K562 (cell line): Measurements from ENCODE around the gene TNFRSF13B. TPM values are rescaled to one million over a fixed set of nuclear protein-coding genes. Genes with fewer than 3 reads are reported as not detected.

Experiments used
- ATAC-seq: fragments of 200-7000 bp; cut with Tn5 transposase; 3 replicates; pipeline ENCODE4 v1.9.1; 2020; ENCODE audit warnings: moderate library complexity
- BruUV-seq: library from RNA; stranded (reverse); fragments of 400-500 nt; replicated peaks from 2 replicates; lab custom pipeline; 2021; lab: Mats Ljungman, UMichigan
- CTCF ChIA-PET: fragments of 300-600 bp; formaldehyde crosslinking; extraction: SDS; loops from one replicate; lab custom pipeline; 2021; ENCODE audit warnings: low intra/inter-chr PET ratio; lab: Yijun Ruan, JAX
- POLR2A ChIA-PET: fragments of 300-600, 350-650 bp; sonication (Branson Sonifier 250); formaldehyde crosslinking; extraction: SDS; loops from one replicate; lab custom pipeline; 2021; ENCODE audit warnings: antibody characterized with exemption, inconsistent platforms; lab: Yijun Ruan, JAX
- DNase-seq, 4 experiments: peaks; one replicate each; pipeline versions ENCODE4 v3.0.0 to v3.0.0-alpha.2; 2011 to 2018; ENCODE audit warnings: low spot score in 3 of 4, mixed read lengths in 3 of 4; ENCODE audit errors: extremely low read depth in 1 of 4
- FAIRE-seq: peaks from 2 replicates; lab custom pipeline; 2011; peaks lifted over from hg19 to GRCh38; lab: Jason Lieb, UNC
- H2AFZ ChIP-seq: 2 replicates; pipeline ENCODE4 v1.6.0; 2011; ENCODE audit warnings: low read depth, low read length, control low read depth, inconsistent platforms
- H3K27ac ChIP-seq: fragments of 200-600 bp; 3 replicates; pipeline ENCODE4 v1.8.0; 2011; ENCODE audit warnings: low read depth, mild to moderate bottlenecking, control low read depth, inconsistent platforms, low read length, moderate library complexity, mixed read lengths; ENCODE audit errors: extremely low read depth
- H3K27me3 ChIP-seq, 2 experiments: fragments of 300-600 bp in 1 of 2; 2 replicates in 1 of 2; 3 replicates in 1 of 2; pipeline versions ENCODE4 v1.6.0 to v1.8.0; 2011; ENCODE audit warnings: inconsistent platforms in 2 of 2, low read length in 2 of 2, mild to moderate bottlenecking in 1 of 2, mixed read lengths in 1 of 2, moderate library complexity in 1 of 2; ENCODE audit not compliant: control insufficient read depth in 2 of 2, insufficient read depth in 2 of 2
- H3K36me3 ChIP-seq: fragments of 300-600 bp; 3 replicates; pipeline ENCODE4 v1.8.0; 2011; ENCODE audit warnings: mild to moderate bottlenecking, low read length, inconsistent platforms; ENCODE audit not compliant: control insufficient read depth, insufficient read depth
- H3K4me1 ChIP-seq, 2 experiments: fragments of 200-600 bp in 1 of 2; replicated peaks in 1 of 2; 2 replicates in 1 of 2; 3 replicates in 1 of 2; pipeline versions ENCODE4 v1.5.1 to v1.8.0; 2011; ENCODE audit warnings: inconsistent platforms in 2 of 2, low read length in 2 of 2, mild to moderate bottlenecking in 1 of 2, mixed read lengths in 1 of 2, moderate library complexity in 1 of 2; ENCODE audit not compliant: control insufficient read depth in 2 of 2, insufficient read depth in 2 of 2
- H3K4me2 ChIP-seq: 2 replicates; pipeline ENCODE4 v1.6.1; 2011; ENCODE audit warnings: low read length, control low read depth, inconsistent platforms, mixed read lengths; ENCODE audit not compliant: insufficient read depth
- H3K4me3 ChIP-seq: fragments of 200-600 bp; sonication (generic), shearing (Covaris generic); 2 replicates; pipeline ENCODE4 v1.5.1; 2016; ENCODE audit warnings: control low read depth, inconsistent platforms
- H3K79me2 ChIP-seq: fragments of 200-600 bp; 3 replicates; pipeline ENCODE4 v1.8.0; 2011; ENCODE audit warnings: low read length, inconsistent platforms; ENCODE audit not compliant: control insufficient read depth, insufficient read depth
- H3K9ac ChIP-seq, 2 experiments: 2 replicates each; pipeline versions ENCODE4 v1.6.0 to v1.6.1; 2011; ENCODE audit warnings: low read depth in 2 of 2, low read length in 2 of 2, control low read depth in 1 of 2, inconsistent platforms in 1 of 2, mild to moderate bottlenecking in 1 of 2, mixed read lengths in 1 of 2; ENCODE audit not compliant: insufficient read depth in 1 of 2
- H3K9me1 ChIP-seq: one replicate; pipeline ENCODE4 v1.6.0; 2011; ENCODE audit warnings: inconsistent platforms, mild to moderate bottlenecking, low read length, moderate library complexity; ENCODE audit not compliant: control insufficient read depth, insufficient read depth
- H3K9me3 ChIP-seq: replicated peaks from 2 replicates; pipeline ENCODE4 v1.5.1; 2011; ENCODE audit warnings: low read depth, low read length, inconsistent platforms; ENCODE audit not compliant: control insufficient read depth, insufficient read depth
- H4K20me1 ChIP-seq: replicated peaks from 2 replicates; pipeline ENCODE4 v1.6.1; 2011; ENCODE audit warnings: low read length, inconsistent platforms, mixed read lengths; ENCODE audit not compliant: control insufficient read depth, insufficient read depth
- CLOCK ChIP-seq: fragments of 250-450 bp; sonication (Bioruptor Pico); IDR thresholded peaks from 2 replicates; pipeline ENCODE4 v1.4.0; 2020; ENCODE audit warnings: mild to moderate bottlenecking, moderate library complexity, borderline replicate concordance
- ZBTB8A ChIP-seq: fragments of 450-650 bp; IDR thresholded peaks from 2 replicates; pipeline ENCODE4 v1.6.1; 2018; ENCODE audit warnings: mild to moderate bottlenecking, moderate library complexity; ENCODE audit not compliant: partially characterized antibody
- WGBS: fragments of 100-300 bp; shearing (Covaris generic); methylation state at CpG from one replicate; pipeline ENCODE4 v1.1.6; 2016; ENCODE audit warnings: low coverage, mixed read lengths; ENCODE audit not compliant: insufficient coverage; ENCODE audit errors: missing lambda C conversion rate; 5-methylcytosine and 5-hydroxymethylcytosine counted together
- in situ Hi-C: fragments of 300-500 bp; cut with MboI; formaldehyde crosslinking; loops from 4 replicates; pipeline ENCODE4 v1.15.0; 2018; ENCODE audit warnings: inconsistent platforms, mixed read lengths
- intact Hi-C: fragments of 100-400 bp; cut with micrococcal nuclease; formaldehyde crosslinking; loops from 2 replicates; pipeline ENCODE4 v1.14.2; 2022
- polyA plus RNA-seq, 8 experiments: library from polyadenylated mRNA; depleted of rRNA in 4 of 8; stranded (reverse) in 5 of 8; unstranded in 3 of 8; fragments of >200 nt; fragmentation: Nextera tagmentation in 2 of 8; fragmentation: Illumina TruSeq in 1 of 8; extraction: Ambion mirVana in 2 of 8; extraction: Trizol in 1 of 8; gene quantifications; 2 replicates each; pipeline versions ENCODE4 v1.2.1 to v1.2.3, GENCODE V29; 2011 to 2014; ENCODE audit warnings: inconsistent platforms in 1 of 8, missing spikeins in 1 of 8
- total RNA-seq, 7 experiments: library from RNA; depleted of rRNA in 6 of 7; stranded (reverse); fragments of >200 nt in 6 of 7; fragmentation: Illumina TruSeq in 2 of 7; extraction: Trizol in 2 of 7; gene quantifications; 2 replicates each; pipeline versions ENCODE4 v1.2.1 to v1.2.3, GENCODE V29; 2011 to 2021; ENCODE audit warnings: low replicate concordance in 1 of 7
- TF ChIP-seq, protein P1 (sequence below), 2 experiments: fragments of 450-650 bp; IDR thresholded peaks; 2 replicates each; pipeline ENCODE4 v1.6.1; 2016; ENCODE audit warnings: mild to moderate bottlenecking in 2 of 2, borderline replicate concordance in 1 of 2, low read depth in 1 of 2, moderate library complexity in 1 of 2

The TNFRSF13B gene
- total and polyA plus RNA-seq, 9 of the 15 experiments (the other 6 are each of a cell fraction or from before 2014, with no cell fraction given): not detected

GRCh38 chr17:16913463-16913862 is 58.5 kb downstream of the TNFRSF13B start:
- in situ Hi-C loops: no loop called here
- CTCF ChIA-PET: no interaction called here
- POLR2A ChIA-PET: no interaction called here

More at GRCh38 chr17:16913463-16913862, 58.5 kb downstream of the TNFRSF13B start:
- DNase-seq: no peak
- 0% methylated on average over 1 of the region's 2 CpGs for WGBS
- Histone ChIP-seq H3K27me3 (peaks cover 3 to 53% of the 10 kb centered on the region in 2 experiments; a peak in 3 of 5 replicates), H3K79me2 (no peaks in the 10 kb centered on the region)
- TF ChIP-seq, protein P1, sequence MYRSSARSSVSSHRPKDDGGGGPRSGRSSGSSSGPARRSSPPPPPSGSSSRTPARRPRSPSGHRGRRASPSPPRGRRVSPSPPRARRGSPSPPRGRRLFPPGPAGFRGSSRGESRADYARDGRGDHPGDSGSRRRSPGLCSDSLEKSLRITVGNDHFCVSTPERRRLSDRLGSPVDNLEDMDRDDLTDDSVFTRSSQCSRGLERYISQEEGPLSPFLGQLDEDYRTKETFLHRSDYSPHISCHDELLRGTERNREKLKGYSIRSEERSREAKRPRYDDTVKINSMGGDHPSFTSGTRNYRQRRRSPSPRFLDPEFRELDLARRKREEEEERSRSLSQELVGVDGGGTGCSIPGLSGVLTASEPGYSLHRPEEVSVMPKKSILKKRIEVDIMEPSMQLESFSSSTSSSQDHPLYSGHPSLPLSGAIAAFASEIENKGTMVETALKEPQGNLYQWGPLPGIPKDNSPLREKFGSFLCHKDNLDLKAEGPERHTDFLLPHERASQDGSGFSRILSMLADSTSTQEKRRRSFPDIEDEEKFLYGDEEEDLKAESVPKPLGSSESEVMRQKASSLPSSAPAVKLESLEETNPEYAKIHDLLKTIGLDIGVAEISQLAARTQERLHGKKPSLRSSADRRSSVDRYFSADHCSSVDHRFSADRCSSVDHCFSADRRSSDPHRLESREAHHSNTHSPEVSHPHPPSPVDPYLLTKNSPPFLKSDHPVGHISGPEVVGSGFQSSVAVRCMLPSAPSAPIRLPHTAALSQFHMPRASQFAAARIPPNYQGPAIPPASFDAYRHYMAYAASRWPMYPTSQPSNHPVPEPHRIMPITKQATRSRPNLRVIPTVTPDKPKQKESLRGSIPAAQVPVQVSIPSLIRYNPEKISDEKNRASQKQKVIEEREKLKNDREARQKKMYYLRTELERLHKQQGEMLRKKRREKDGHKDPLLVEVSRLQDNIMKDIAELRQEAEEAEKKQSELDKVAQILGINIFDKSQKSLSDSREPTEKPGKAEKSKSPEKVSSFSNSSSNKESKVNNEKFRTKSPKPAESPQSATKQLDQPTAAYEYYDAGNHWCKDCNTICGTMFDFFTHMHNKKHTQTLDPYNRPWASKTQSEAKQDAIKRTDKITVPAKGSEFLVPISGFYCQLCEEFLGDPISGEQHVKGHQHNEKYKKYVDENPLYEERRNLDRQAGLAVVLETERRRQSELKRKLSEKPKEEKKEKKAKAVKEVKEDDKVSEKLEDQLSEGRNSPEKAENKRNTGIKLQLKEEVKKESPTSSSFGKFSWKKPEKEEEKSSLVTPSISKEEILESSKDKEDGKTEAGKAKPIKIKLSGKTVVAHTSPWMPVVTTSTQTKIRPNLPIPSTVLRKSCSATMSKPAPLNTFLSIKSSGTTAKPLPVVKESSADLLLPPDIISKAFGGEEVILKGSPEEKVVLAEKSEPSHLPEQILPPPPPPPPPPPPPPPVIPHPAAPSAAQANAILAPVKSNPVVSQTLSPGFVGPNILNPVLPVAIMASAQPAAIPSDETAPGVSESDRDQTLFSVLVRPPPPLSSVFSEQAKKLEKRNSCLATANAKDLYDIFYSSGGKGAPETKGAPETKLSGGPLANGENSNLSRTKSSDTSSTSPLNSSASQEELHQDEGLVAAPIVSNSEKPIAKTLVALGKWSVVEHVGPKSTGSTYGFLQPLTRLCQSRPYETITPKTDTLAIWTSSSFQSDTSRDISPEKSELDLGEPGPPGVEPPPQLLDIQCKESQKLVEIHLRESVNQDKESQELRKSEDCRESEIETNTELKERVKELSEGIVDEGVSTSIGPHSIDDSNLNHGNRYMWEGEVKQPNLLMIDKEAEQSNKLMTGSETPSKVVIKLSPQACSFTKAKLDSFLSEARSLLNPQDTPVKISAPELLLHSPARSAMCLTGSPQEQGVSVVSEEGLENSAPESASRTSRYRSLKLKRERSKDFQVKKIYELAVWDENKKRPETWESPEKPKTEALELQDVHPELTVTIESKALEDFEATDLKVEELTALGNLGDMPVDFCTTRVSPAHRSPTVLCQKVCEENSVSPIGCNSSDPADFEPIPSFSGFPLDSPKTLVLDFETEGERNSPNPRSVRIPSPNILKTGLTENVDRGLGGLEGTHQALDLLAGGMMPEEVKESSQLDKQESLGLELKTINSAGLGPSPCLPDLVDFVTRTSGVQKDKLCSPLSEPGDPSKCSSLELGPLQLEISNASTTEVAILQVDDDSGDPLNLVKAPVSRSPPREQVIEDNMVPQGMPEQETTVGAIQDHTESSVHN (IDR thresholded peaks at IDR 0.05; ENCODE audit: borderline replicate concordance in 1 of 2, low read depth in 1 of 2): no peak
- TF ChIP-seq CLOCK (CRISPR knock-in tag) (no peak), ZBTB8A (no peak)
- TF ChIP-seq, all 486 proteins: peak for 0
- intact Hi-C loops: no loop called here
- BruUV-seq: no TSS peak
- no peaks in the 10 kb centered on the region for H3K36me3 ChIP-seq
- H4K20me1 ChIP-seq: no peaks in the 10 kb centered on the region
- H3K9me1 ChIP-seq: no peaks in the 10 kb centered on the region
- H3K27ac ChIP-seq: no peak overlapping the region
- H3K9me3 ChIP-seq: no peaks in the 10 kb centered on the region
- FAIRE-seq (no peak), ATAC-seq (no peak)
- H2AFZ ChIP-seq: no peak overlapping the region
- H3K4me1 ChIP-seq: no peaks in the 10 kb centered on the region
- no peak overlapping the region for H3K9ac ChIP-seq
- no peak overlapping the region for H3K4me3 ChIP-seq
- no peak overlapping the region for H3K4me2 ChIP-seq
